IPS-18a (cell line): Measurements from ENCODE around the gene TTC8.
A peak's percentile ranks its signal among the peaks of the same experiment; 100 is the strongest.
"Not testable (repeated sequence)": the region's sequence is repeated elsewhere in the genome, so short reads cannot be mapped to it uniquely, and the experiment has no call there.

Source experiments
- H3K27ac ChIP-seq: one replicate; pipeline ENCODE4 v1.5.1; 2013; ENCODE audit warnings: low read length
- H3K27me3 ChIP-seq: one replicate; pipeline ENCODE4 v1.6.1; 2013; ENCODE audit warnings: mild to moderate bottlenecking, low read length; ENCODE audit not compliant: control insufficient read depth, insufficient read depth
- H3K36me3 ChIP-seq: one replicate; pipeline ENCODE4 v1.6.1; 2013; ENCODE audit warnings: low read depth, low read length; ENCODE audit not compliant: control insufficient read depth
- H3K4me1 ChIP-seq: one replicate; pipeline ENCODE4 v1.6.1; 2013; ENCODE audit warnings: low read depth, low read length; ENCODE audit not compliant: control insufficient read depth
- H3K4me3 ChIP-seq: one replicate; pipeline ENCODE4 v1.5.1; 2013; ENCODE audit warnings: low read length
- H3K9ac ChIP-seq: one replicate; pipeline ENCODE4 v1.6.1; 2013; ENCODE audit warnings: mild to moderate bottlenecking, low read length, moderate library complexity
- H3K9me3 ChIP-seq: one replicate; pipeline ENCODE4 v1.6.1; 2013; ENCODE audit warnings: low read depth, low read length; ENCODE audit not compliant: control insufficient read depth

Gene TTC8

GRCh38 chr14:88799522-88799921 lies 24.9 kb upstream of the TTC8 start:
- H3K36me3 ChIP-seq: no peaks in the 10 kb centered on the region
- no peak overlapping the region for H3K9ac ChIP-seq
- H3K27ac ChIP-seq: no peak overlapping the region
- H3K4me1 ChIP-seq: no peaks in the 10 kb centered on the region
- H3K9me3 ChIP-seq: no peaks in the 10 kb centered on the region
- H3K27me3 ChIP-seq: peaks cover 2% of the 10 kb centered on the region
- H3K4me3 ChIP-seq: no peak overlapping the region

GRCh38 chr14:88802596-88802995 lies 21.9 kb upstream of the TTC8 start:
- Histone ChIP-seq H3K9ac (no peak overlapping the region), H3K27me3 (no peaks in the 10 kb centered on the region), H3K36me3 (no peaks in the 10 kb centered on the region), H3K9me3 (no peaks in the 10 kb centered on the region), H3K4me3 (no peak overlapping the region), H3K27ac (no peak overlapping the region), H3K4me1 (no peaks in the 10 kb centered on the region)

- no peak overlapping the region for H3K4me3 ChIP-seq
- H3K9me3 ChIP-seq: no peaks in the 10 kb centered on the region
- no peak overlapping the region for H3K27ac ChIP-seq
- no peaks in the 10 kb centered on the region for H3K36me3 ChIP-seq
- H3K27me3 ChIP-seq: no peaks in the 10 kb centered on the region
- no peak overlapping the region for H3K9ac ChIP-seq
- no peaks in the 10 kb centered on the region for H3K4me1 ChIP-seq
Observed at GRCh38 chr14:88804035-88804434, 20.4 kb upstream of the TTC8 start.

- H3K27ac ChIP-seq: no peak overlapping the region
Observed at GRCh38 chr14:88804477-88804876, 20.0 kb upstream of the TTC8 start.

GRCh38 chr14:88808359-88808758 lies 16.1 kb upstream of the TTC8 start:
- H3K4me1 ChIP-seq: no peaks in the 10 kb centered on the region
- no peak overlapping the region for H3K4me3 ChIP-seq
- no peak overlapping the region for H3K9ac ChIP-seq
- H3K9me3 ChIP-seq: no peaks in the 10 kb centered on the region
- H3K27ac ChIP-seq: no peak overlapping the region
- no peaks in the 10 kb centered on the region for H3K36me3 ChIP-seq
- H3K27me3 ChIP-seq: no peaks in the 10 kb centered on the region

More at GRCh38 chr14:88804477-88804876, 20.0 kb upstream of the TTC8 start:
- no peaks in the 10 kb centered on the region for H3K4me1 ChIP-seq
- no peaks in the 10 kb centered on the region for H3K36me3 ChIP-seq
- no peak overlapping the region for H3K4me3 ChIP-seq
- H3K27me3 ChIP-seq: no peaks in the 10 kb centered on the region
- no peak overlapping the region for H3K9ac ChIP-seq
- H3K9me3 ChIP-seq: no peaks in the 10 kb centered on the region

GRCh38 chr14:88815980-88816379 lies 8.5 kb upstream of the TTC8 start:
- H3K4me3 ChIP-seq: no peak overlapping the region
- H3K9ac ChIP-seq: no peak overlapping the region
- H3K27me3 ChIP-seq: no peaks in the 10 kb centered on the region
- no peaks in the 10 kb centered on the region for H3K36me3 ChIP-seq
- no peak overlapping the region for H3K27ac ChIP-seq
- no peaks in the 10 kb centered on the region for H3K9me3 ChIP-seq
- no peaks in the 10 kb centered on the region for H3K4me1 ChIP-seq

- Histone ChIP-seq H3K36me3 (no peaks in the 10 kb centered on the region), H3K27ac (no peak overlapping the region), H3K9ac (no peak overlapping the region), H3K9me3 (no peaks in the 10 kb centered on the region), H3K4me1 (no peaks in the 10 kb centered on the region), H3K27me3 (no peaks in the 10 kb centered on the region), H3K4me3 (no peak overlapping the region)
Observed at GRCh38 chr14:88818018-88818417, 6.4 kb upstream of the TTC8 start.

- not testable (repeated sequence) for H3K4me3 ChIP-seq, H3K36me3 ChIP-seq, H3K9ac ChIP-seq, H3K9me3 ChIP-seq, H3K27me3 ChIP-seq, H3K27ac ChIP-seq, H3K4me1 ChIP-seq
Observed at GRCh38 chr14:88819674-88820073, 4.8 kb upstream of the TTC8 start.

GRCh38 chr14:88821378-88821777 lies 3.1 kb upstream of the TTC8 start:
- Histone ChIP-seq H3K4me3 (no peak overlapping the region), H3K27ac (no peak overlapping the region), H3K9me3 (no peaks in the 10 kb centered on the region), H3K9ac (no peak overlapping the region), H3K36me3 (no peaks in the 10 kb centered on the region), H3K27me3 (no peaks in the 10 kb centered on the region), H3K4me1 (peaks cover 5% of the 10 kb centered on the region)

- Histone ChIP-seq H3K4me3 (no peak overlapping the region), H3K9ac (no peak overlapping the region), H3K36me3 (no peaks in the 10 kb centered on the region), H3K9me3 (no peaks in the 10 kb centered on the region), H3K4me1 (peaks cover 5% of the 10 kb centered on the region), H3K27ac (no peak overlapping the region), H3K27me3 (no peaks in the 10 kb centered on the region)
Observed at GRCh38 chr14:88821888-88822287, 2.6 kb upstream of the TTC8 start.

GRCh38 chr14:88823968-88824313 lies 510 bp upstream of the TTC8 start:
- Histone ChIP-seq H3K4me1 (peaks cover 5% of the 10 kb centered on the region), H3K36me3 (no peaks in the 10 kb centered on the region), H3K27ac (peak overlapping the region; percentile 98), H3K9ac (peak overlapping the region; percentile 84), H3K4me3 (peak overlapping the region; percentile 83), H3K27me3 (no peaks in the 10 kb centered on the region), H3K9me3 (no peaks in the 10 kb centered on the region)

- H3K4me1 ChIP-seq: peaks cover 15% of the 10 kb centered on the region
- no peak overlapping the region for H3K27ac ChIP-seq
Observed at GRCh38 chr14:88825078-88825458, 617 bp downstream of the TTC8 start.

More at GRCh38 chr14:88825078-88825458, 617 bp downstream of the TTC8 start:
- Histone ChIP-seq H3K4me3 (peak overlapping the region; percentile 83), H3K9ac (peak overlapping the region; percentile 84), H3K9me3 (no peaks in the 10 kb centered on the region), H3K36me3 (no peaks in the 10 kb centered on the region), H3K27me3 (no peaks in the 10 kb centered on the region)
